Osteocyte (in vitro differentiated cells): ENCODE measurements around the gene HERC5. TPM values are rescaled to one million over a fixed set of nuclear protein-coding genes. Genes with fewer than 3 reads are reported as not detected.
"Not testable (repeated sequence)": the region's sequence is repeated elsewhere in the genome, so short reads cannot be mapped to it uniquely, and the experiment has no call there.

Experiments
- DNase-seq: peaks from one replicate; pipeline ENCODE4 v3.0.0; 2021; ENCODE audit warnings: mixed read lengths; ENCODE audit not compliant: unreplicated experiment; ENCODE audit errors: extremely low spot score
- H3K27ac Mint-ChIP-seq: one replicate; pipeline ENCODE4 v1.8.0; 2021; ENCODE audit warnings: mild to moderate bottlenecking, mixed read lengths; ENCODE audit not compliant: unreplicated experiment
- H3K27me3 Mint-ChIP-seq: one replicate; pipeline ENCODE4 v1.8.0; 2021; ENCODE audit warnings: mixed read lengths; ENCODE audit not compliant: unreplicated experiment
- H3K36me3 Mint-ChIP-seq: one replicate; pipeline ENCODE4 v1.8.0; 2021; ENCODE audit warnings: mixed read lengths; ENCODE audit not compliant: unreplicated experiment
- H3K4me1 Mint-ChIP-seq: one replicate; pipeline ENCODE4 v1.8.0; 2021; ENCODE audit warnings: mixed read lengths; ENCODE audit not compliant: unreplicated experiment
- H3K4me3 Mint-ChIP-seq: one replicate; pipeline ENCODE4 v1.8.0; 2021; ENCODE audit warnings: mild to moderate bottlenecking, moderate library complexity, mixed read lengths; ENCODE audit not compliant: unreplicated experiment
- H3K9me3 Mint-ChIP-seq: one replicate; pipeline ENCODE4 v1.8.0; 2021; ENCODE audit warnings: mixed read lengths; ENCODE audit not compliant: unreplicated experiment
- total RNA-seq: library from RNA; stranded (reverse); gene quantifications from 2 replicates; pipeline ENCODE4 v1.2.1, GENCODE V29; 2021
- TF ChIP-seq, protein P1 (sequence below): fragments of 200-600 bp; sonication (generic); IDR thresholded peaks from 2 replicates; pipeline ENCODE4 v1.5.0; 2021; ENCODE audit warnings: antibody characterized with exemption, mild to moderate bottlenecking, moderate library complexity

Gene HERC5
- total RNA-seq, 1 donor from 2014 or later, result 0.81 TPM

DNA sequence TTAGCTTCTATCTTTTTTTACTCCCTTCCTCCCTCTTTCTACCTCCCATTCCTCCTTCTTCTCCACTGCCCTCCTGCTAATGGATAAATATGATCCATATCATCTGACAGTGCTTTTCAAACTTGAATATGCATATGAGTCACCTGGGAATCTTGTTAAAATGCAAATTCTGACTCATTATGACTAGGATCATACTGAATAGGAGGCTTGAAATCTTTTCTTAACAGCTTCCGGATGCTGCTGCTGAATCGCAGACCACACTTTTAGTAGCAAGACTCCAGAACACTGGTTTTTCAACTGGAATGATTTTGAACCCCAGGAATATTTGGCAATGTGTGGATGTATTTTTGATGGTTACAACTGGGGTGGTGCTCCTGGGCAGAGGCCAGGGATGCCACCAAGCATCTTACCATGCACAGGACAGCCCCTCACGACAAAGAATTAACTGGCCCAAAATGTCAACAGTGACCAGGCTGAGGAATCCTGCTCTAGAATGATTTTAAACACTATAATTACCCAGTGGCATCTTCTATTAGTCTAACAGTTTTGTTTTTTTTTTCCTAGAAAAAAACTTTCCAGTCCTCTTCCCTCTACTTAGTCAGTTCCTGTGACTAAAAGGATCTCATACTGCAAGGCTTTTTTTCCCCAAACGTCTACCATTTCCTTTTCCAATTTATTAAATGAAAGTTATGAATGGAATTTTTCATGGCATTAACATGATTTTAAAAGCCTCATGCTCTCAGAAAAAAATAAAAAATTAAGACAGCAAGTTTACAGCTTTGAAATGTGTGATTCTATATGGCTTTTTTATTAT lies 77.2 kb downstream of the HERC5 start:
- TF ChIP-seq, protein P1, sequence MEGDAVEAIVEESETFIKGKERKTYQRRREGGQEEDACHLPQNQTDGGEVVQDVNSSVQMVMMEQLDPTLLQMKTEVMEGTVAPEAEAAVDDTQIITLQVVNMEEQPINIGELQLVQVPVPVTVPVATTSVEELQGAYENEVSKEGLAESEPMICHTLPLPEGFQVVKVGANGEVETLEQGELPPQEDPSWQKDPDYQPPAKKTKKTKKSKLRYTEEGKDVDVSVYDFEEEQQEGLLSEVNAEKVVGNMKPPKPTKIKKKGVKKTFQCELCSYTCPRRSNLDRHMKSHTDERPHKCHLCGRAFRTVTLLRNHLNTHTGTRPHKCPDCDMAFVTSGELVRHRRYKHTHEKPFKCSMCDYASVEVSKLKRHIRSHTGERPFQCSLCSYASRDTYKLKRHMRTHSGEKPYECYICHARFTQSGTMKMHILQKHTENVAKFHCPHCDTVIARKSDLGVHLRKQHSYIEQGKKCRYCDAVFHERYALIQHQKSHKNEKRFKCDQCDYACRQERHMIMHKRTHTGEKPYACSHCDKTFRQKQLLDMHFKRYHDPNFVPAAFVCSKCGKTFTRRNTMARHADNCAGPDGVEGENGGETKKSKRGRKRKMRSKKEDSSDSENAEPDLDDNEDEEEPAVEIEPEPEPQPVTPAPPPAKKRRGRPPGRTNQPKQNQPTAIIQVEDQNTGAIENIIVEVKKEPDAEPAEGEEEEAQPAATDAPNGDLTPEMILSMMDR, result no peak
- DNase-seq, result no peak
- H3K27ac Mint-ChIP-seq, result peak overlapping the region; percentile 48
- peaks cover 16% of the 10 kb centered on the region for H3K4me1 Mint-ChIP-seq
- H3K27me3 Mint-ChIP-seq, result no peaks in the 10 kb centered on the region
- H3K4me3 Mint-ChIP-seq, result no peak overlapping the region
- no peaks in the 10 kb centered on the region for H3K36me3 Mint-ChIP-seq
- H3K9me3 Mint-ChIP-seq, result no peaks in the 10 kb centered on the region

DNA sequence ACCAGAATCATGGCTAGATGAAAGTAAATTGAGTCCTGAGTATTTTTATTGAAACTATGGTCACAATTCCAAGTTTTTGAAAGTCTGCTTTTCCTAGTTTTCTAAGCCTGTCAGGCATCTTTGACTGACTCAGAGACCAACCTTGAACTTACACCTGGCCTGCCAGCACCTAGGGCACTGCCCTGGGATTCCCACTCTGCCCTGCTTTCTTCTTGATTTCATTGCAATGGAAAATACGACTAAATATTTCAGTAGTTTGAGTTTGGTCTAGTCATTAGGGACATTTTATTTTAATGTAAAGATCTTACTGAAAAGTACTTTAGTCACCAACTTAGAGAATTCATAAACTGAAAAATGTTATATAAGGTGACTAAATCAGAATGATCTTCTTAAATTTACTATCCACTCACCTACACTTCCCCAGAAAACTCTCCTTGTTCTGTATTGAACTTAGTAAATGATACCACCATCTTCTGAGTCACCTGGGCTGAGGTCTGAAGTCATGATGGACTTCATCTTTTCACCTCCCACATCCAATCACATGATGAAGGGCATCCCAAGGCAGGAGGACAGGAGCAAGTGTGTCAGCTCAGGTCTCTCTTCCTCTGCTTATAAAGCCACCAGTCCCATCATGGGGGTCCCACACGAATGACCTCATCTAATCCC lies 78.3 kb downstream of the HERC5 start:
- peak overlapping the region; percentile 23 for H3K27ac Mint-ChIP-seq
- DNase-seq, result no peak
- H3K4me1 Mint-ChIP-seq, result peaks cover 16% of the 10 kb centered on the region
- TF ChIP-seq, protein P1, result no peak
- no peaks in the 10 kb centered on the region for H3K9me3 Mint-ChIP-seq
- H3K27me3 Mint-ChIP-seq, result no peaks in the 10 kb centered on the region
- no peaks in the 10 kb centered on the region for H3K36me3 Mint-ChIP-seq
- no peak overlapping the region for H3K4me3 Mint-ChIP-seq

DNA sequence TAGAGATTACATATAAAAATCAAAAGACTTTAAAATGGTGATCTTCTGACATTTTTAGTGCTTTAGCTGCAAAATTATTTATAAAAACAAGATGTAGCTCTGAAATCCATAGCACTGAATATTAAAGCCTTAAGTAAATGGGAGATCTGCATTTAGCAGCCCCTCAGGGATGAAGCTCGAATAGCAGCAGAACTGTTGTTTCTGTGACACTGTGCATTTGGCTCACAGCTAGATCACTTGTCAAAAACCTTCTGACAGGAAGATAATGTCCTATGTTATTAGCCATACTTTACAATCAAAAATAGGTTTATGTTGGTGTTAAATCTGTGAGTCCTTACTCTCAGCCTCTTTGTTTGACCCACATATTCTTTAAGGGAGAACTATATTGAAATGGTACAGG lies 80.8 kb downstream of the HERC5 start:
- Mint-ChIP-seq H3K4me3 (no peak overlapping the region), H3K9me3 (no peaks in the 10 kb centered on the region), H3K4me1 (peaks cover 16% of the 10 kb centered on the region), H3K27ac (no peak overlapping the region), H3K27me3 (no peaks in the 10 kb centered on the region), H3K36me3 (no peaks in the 10 kb centered on the region)
- DNase-seq, result no peak
- TF ChIP-seq, protein P1, result no peak

DNA sequence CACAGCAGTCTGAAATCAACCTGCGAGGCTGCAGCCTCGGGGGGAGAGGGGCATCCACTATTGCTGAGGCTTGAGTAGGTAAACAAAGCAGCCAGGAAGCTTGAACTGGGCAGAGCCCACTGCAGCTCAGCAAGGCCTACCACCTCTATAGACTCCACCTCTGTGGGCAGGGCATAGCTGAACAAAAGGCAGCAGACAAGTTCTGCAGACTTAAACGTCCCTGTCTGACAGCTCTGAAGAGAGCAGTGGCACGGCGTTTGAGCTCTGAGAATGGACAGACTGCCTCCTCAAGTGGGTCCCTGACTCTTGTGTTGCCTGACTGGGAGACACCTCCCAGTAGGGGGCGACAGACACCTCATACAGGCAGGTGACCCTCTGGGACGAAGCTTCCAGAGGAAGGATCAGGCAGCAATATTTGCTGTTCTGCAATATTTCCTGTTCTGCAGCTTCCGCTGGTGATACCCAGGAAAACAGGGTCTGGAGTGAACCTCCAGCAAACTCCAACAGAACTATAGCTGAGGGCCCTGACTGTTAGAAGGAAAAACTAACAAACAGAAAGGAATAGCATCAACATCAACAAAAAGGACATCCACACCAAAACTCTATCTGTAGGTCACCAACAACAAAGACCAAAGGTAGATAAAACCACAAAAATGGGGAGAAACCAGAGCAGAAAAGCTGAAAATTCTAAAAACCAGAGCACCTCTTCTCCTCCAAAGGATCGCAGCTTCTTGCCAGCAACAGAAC lies 82.6 kb downstream of the HERC5 start:
- H3K36me3 Mint-ChIP-seq, H3K4me1 Mint-ChIP-seq, H3K27me3 Mint-ChIP-seq, H3K4me3 Mint-ChIP-seq, H3K27ac Mint-ChIP-seq, H3K9me3 Mint-ChIP-seq: not testable (repeated sequence)
- TF ChIP-seq, protein P1, result peak; percentile 59
- peak; percentile 87 for DNase-seq

DNA sequence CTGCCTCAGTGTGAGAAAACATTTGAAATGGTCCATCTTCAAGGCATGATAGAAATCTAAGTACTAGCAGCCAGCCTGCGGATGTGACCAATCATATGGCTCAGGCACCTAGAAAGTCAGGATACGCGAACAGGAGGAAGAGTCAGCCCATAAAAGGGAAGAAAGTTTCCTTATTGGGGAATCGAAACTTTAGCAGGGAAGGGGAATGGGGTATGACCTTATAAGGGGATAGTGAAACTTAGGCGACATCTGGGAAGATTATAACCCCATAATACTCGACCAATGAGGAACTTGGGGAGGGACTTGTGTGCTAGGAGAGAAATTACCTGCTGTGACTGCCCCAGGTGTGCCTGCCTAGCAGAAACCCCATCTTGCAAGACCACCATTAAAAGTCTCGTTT lies 92.9 kb downstream of the HERC5 start:
- Mint-ChIP-seq H3K27ac (no peak overlapping the region), H3K36me3 (no peaks in the 10 kb centered on the region), H3K4me1 (no peaks in the 10 kb centered on the region), H3K9me3 (no peaks in the 10 kb centered on the region), H3K27me3 (no peaks in the 10 kb centered on the region), H3K4me3 (no peak overlapping the region)
- TF ChIP-seq, protein P1, result no peak
- no peak for DNase-seq
